ENCODE results near the gene PARD3.

Gene PARD3

GRCh38 chr10:34251177-34251576 is 563.9 kb downstream of the PARD3 start:
- TF ChIP-seq SIN3A (IDR thresholded peaks at IDR 0.05; ENCODE audit: borderline replicate concordance, insufficient read depth, low read length) (no peak), TAF1 (IDR thresholded peaks at IDR 0.05; ENCODE audit: borderline replicate concordance, insufficient read depth, low read length) (no peak), FOXP2 (optimal IDR thresholded peaks at IDR 0.05; ENCODE audit: borderline replicate concordance, extremely low read depth, extremely low read length, insufficient read depth) (no peak), POLR2AphosphoS5 (IDR thresholded peaks at IDR 0.05; ENCODE audit: low read depth, low read length) (no peak)
- TF ChIP-seq, protein P1, sequence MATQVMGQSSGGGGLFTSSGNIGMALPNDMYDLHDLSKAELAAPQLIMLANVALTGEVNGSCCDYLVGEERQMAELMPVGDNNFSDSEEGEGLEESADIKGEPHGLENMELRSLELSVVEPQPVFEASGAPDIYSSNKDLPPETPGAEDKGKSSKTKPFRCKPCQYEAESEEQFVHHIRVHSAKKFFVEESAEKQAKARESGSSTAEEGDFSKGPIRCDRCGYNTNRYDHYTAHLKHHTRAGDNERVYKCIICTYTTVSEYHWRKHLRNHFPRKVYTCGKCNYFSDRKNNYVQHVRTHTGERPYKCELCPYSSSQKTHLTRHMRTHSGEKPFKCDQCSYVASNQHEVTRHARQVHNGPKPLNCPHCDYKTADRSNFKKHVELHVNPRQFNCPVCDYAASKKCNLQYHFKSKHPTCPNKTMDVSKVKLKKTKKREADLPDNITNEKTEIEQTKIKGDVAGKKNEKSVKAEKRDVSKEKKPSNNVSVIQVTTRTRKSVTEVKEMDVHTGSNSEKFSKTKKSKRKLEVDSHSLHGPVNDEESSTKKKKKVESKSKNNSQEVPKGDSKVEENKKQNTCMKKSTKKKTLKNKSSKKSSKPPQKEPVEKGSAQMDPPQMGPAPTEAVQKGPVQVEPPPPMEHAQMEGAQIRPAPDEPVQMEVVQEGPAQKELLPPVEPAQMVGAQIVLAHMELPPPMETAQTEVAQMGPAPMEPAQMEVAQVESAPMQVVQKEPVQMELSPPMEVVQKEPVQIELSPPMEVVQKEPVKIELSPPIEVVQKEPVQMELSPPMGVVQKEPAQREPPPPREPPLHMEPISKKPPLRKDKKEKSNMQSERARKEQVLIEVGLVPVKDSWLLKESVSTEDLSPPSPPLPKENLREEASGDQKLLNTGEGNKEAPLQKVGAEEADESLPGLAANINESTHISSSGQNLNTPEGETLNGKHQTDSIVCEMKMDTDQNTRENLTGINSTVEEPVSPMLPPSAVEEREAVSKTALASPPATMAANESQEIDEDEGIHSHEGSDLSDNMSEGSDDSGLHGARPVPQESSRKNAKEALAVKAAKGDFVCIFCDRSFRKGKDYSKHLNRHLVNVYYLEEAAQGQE (IDR thresholded peaks at IDR 0.05; ENCODE audit: insufficient read depth in 1 of 2, low read depth in 2 of 2, low read length in 2 of 2) = no peak

GRCh38 chr10:34250722-34251121 is 564.4 kb downstream of the PARD3 start:
- TF ChIP-seq POLR2AphosphoS5 (IDR thresholded peaks at IDR 0.05; ENCODE audit: low read depth, low read length) (no peak), FOXP2 (optimal IDR thresholded peaks at IDR 0.05; ENCODE audit: borderline replicate concordance, extremely low read depth, extremely low read length, insufficient read depth) (no peak), TAF1 (IDR thresholded peaks at IDR 0.05; ENCODE audit: borderline replicate concordance, insufficient read depth, low read length) (no peak), SIN3A (IDR thresholded peaks at IDR 0.05; ENCODE audit: borderline replicate concordance, insufficient read depth, low read length) (no peak)
- TF ChIP-seq, protein P1 (IDR thresholded peaks at IDR 0.05; ENCODE audit: insufficient read depth in 1 of 2, low read depth in 2 of 2, low read length in 2 of 2) = no peak

DNA sequence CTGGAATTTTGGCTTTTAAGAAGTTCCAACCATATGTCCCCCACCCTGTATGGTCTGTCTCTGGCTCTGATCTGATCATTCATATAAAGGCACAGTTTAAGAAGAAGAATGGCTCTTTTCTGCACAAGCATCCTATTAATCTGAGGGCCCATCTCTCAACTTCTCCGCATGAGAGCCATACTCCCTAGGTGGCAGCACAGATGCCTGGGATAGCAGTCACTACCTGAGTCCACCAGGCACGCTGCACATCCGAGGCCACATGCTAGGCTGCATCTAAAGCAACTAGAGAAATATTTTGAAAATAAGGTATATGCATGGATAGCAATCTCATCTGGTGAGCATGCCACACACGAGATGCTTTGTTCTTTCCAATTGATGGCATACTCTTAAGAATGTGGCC is 565.5 kb downstream of the PARD3 start:
- TF ChIP-seq FOXP2 (optimal IDR thresholded peaks at IDR 0.05; ENCODE audit: borderline replicate concordance, extremely low read depth, extremely low read length, insufficient read depth) (no peak), TAF1 (IDR thresholded peaks at IDR 0.05; ENCODE audit: borderline replicate concordance, insufficient read depth, low read length) (no peak), SIN3A (IDR thresholded peaks at IDR 0.05; ENCODE audit: borderline replicate concordance, insufficient read depth, low read length) (no peak), POLR2AphosphoS5 (IDR thresholded peaks at IDR 0.05; ENCODE audit: low read depth, low read length) (no peak)
- TF ChIP-seq, protein P1 (IDR thresholded peaks at IDR 0.05; ENCODE audit: insufficient read depth in 1 of 2, low read depth in 2 of 2, low read length in 2 of 2) = no peak

DNA sequence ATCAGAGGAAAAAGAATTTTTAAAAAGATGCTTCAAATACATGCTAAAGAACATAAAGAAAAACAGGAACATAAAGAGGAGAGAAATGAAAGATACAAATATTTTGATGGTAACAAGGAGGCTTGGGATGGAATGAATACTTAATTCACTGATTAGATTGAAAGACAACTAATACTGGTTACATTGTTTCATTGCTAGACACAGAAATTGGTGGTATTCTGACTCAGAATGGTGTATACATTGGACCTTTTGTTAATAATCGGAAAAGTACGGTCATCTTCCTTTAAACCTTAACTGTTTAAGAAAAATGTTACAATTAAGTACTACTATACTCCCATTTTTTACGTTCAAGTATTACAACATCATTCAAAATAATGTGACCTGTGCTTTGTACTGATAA is 567.5 kb downstream of the PARD3 start:
- TF ChIP-seq, protein P1 (IDR thresholded peaks at IDR 0.05; ENCODE audit: insufficient read depth in 1 of 2, low read depth in 2 of 2, low read length in 2 of 2) = no peak
- no peak for TF ChIP-seq TAF1 (IDR thresholded peaks at IDR 0.05; ENCODE audit: borderline replicate concordance, insufficient read depth, low read length)

DNA sequence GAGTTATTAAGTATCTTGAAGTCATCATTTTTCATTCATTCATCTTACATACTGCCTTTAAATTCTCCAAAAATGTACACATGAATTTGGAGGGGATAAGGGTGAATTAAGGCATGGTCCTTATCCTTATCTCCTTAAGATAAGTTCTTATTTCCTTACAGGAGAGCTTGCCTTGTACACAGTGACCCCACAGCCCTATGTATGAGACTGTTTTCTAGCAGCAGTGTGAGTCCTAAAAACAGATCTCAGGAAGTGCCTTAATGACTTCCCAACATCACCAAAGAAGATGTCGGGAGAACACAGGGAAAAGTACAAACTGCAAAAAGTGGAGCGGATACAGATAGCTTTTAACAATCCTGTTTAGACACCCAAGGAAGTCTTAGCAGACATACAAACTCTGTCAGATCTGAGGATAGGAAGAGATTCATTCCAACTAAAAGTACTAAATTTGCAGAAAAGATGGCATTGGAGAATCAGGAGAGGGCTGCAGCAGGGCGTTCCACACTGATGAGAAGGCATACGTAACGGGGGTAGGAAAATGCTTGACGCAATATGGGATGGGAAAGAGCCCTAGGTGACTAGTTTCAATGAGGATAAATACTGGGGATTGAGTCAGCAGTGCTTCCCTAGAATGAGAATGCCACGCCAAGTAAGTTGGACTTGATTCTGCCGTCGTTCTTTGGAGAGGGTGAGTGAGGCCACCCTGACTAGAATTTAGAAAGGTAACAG is 570.2 kb downstream of the PARD3 start:
- TF ChIP-seq SIN3A (IDR thresholded peaks at IDR 0.05; ENCODE audit: borderline replicate concordance, insufficient read depth, low read length) (no peak), TAF1 (IDR thresholded peaks at IDR 0.05; ENCODE audit: borderline replicate concordance, insufficient read depth, low read length) (no peak), FOXP2 (optimal IDR thresholded peaks at IDR 0.05; ENCODE audit: borderline replicate concordance, extremely low read depth, extremely low read length, insufficient read depth) (no peak), POLR2AphosphoS5 (IDR thresholded peaks at IDR 0.05; ENCODE audit: low read depth, low read length) (no peak)
- TF ChIP-seq, protein P1 (IDR thresholded peaks at IDR 0.05; ENCODE audit: insufficient read depth in 1 of 2, low read depth in 2 of 2, low read length in 2 of 2) = no peak
